Smooth muscle cell (in vitro differentiated cells): ENCODE data around the gene SLC35B3. TPM values are rescaled to one million over a fixed set of nuclear protein-coding genes. Genes with fewer than 3 reads are reported as not detected.

Source experiments
- DNase-seq: peaks from one replicate; lab custom pipeline; 2025; ENCODE audit not compliant: unreplicated experiment; lab: John Stamatoyannopoulos, UW
- H2AFZ ChIP-seq: fragments of 200-600 bp; sonication (generic); 2 replicates; pipeline ENCODE4 v1.6.0; 2016; ENCODE audit warnings: antibody characterized with exemption, low read depth, mild to moderate bottlenecking
- H3F3A ChIP-seq: fragments of 200-600 bp; sonication (generic); 2 replicates; pipeline ENCODE4 v1.6.0; 2017; ENCODE audit warnings: antibody characterized with exemption, low read depth
- H3K27ac ChIP-seq: fragments of 200-600 bp; sonication (generic); 2 replicates; pipeline ENCODE4 v1.5.1; 2016; ENCODE audit warnings: low read depth, mild to moderate bottlenecking
- H3K27me3 ChIP-seq: fragments of 200-600 bp; sonication (generic); 2 replicates; pipeline ENCODE4 v1.6.1; 2016; ENCODE audit warnings: low read depth, mild to moderate bottlenecking
- H3K36me3 ChIP-seq: fragments of 200-600 bp; sonication (generic); 2 replicates; pipeline ENCODE4 v1.5.1; 2016; ENCODE audit warnings: low read depth
- H3K4me1 ChIP-seq: fragments of 200-600 bp; sonication (generic); 2 replicates; pipeline ENCODE4 v1.5.1; 2016; ENCODE audit warnings: low read depth
- H3K4me2 ChIP-seq: fragments of 200-600 bp; sonication (generic); 2 replicates; pipeline ENCODE4 v1.6.0; 2016; ENCODE audit warnings: mild to moderate bottlenecking
- H3K4me3 ChIP-seq: fragments of 200-600 bp; sonication (generic); 2 replicates; pipeline ENCODE4 v1.5.1; 2016; ENCODE audit warnings: mild to moderate bottlenecking
- H3K79me2 ChIP-seq: fragments of 200-600 bp; sonication (generic); 2 replicates; pipeline ENCODE4 v1.6.0; 2016; ENCODE audit warnings: low read depth, mild to moderate bottlenecking
- H3K9ac ChIP-seq: fragments of 200-600 bp; sonication (generic); 2 replicates; pipeline ENCODE4 v1.6.0; 2016; ENCODE audit warnings: low read depth
- H3K9me3 ChIP-seq: fragments of 200-600 bp; sonication (generic); replicated peaks from 2 replicates; pipeline ENCODE4 v1.5.1; 2016; ENCODE audit warnings: low read depth
- H4K20me1 ChIP-seq: fragments of 200-600 bp; sonication (generic); 2 replicates; pipeline ENCODE4 v1.6.0; 2016; ENCODE audit warnings: low read depth
- WGBS: methylation state at CpG from one replicate; pipeline ENCODE4 v1.1.7; 2016; ENCODE audit warnings: low lambda C conversion rate; 5-methylcytosine and 5-hydroxymethylcytosine counted together
- polyA plus RNA-seq: library from polyadenylated mRNA; unstranded; fragments of >200 nt; fragmentation: Nextera tagmentation; extraction: Ambion mirVana; gene quantifications from 2 replicates; pipeline ENCODE4 v1.2.1, GENCODE V29; 2016
- total RNA-seq: library from RNA; depleted of rRNA; stranded (reverse); fragments of >200 nt; gene quantifications from 2 replicates; pipeline ENCODE4 v1.2.3, GENCODE V29; 2014
- TF ChIP-seq, protein P1 (sequence below): fragments of 200-600 bp; sonication (generic); IDR thresholded peaks from 2 replicates; pipeline ENCODE4 v1.5.1; 2017; ENCODE audit warnings: borderline replicate concordance, mild to moderate bottlenecking, antibody characterized with exemption; ENCODE audit not compliant: insufficient read depth, poor library complexity, severe bottlenecking

SLC35B3 gene
- total and polyA plus RNA-seq, 2 experiments from 2014 or later: 24.2 to 24.5 TPM

DNA sequence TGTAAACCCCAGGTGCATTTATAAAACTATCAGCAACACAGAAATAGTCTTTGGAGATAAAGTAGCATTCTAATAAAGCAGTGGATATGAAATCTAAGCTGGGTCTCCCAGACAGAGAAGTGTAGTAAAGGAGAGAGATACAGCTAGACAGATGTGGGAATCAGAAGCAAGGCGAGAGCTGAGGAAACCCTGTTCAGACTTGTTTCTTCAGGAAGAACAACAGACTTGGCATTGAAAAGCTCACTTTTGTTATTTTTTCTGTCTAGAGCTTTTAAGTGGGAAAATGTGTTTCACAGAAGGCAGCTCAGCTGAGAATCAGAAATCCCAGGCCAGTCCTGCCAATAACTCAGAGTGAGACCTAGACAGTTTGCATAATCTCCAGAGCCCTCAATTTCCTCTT lies 52.9 kb downstream of the SLC35B3 start:
- H4K20me1 ChIP-seq: no peaks in the 10 kb centered on the region

DNA sequence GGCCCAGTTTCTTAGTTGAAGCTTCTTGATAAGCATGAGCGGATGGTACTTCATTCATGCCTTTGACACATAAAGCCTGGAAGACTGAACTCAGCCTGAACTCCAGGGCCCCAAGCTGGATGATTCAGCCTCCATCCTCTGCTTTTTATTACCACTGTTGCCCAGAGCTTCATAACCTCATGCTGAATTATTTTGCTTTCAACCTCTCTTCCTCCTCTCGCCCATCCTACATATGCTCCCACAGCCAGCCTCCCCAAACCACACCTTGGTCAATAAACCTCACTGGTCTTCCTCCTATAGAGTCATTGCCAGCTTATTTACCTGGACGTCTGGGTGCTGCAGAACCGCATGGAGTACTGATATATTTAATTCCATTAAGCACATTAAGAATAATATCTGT lies 59.4 kb downstream of the SLC35B3 start:
- Histone ChIP-seq H2AFZ (no peak overlapping the region), H3K36me3 (no peaks in the 10 kb centered on the region), H3K4me2 (no peak overlapping the region), H3K9me3 (no peaks in the 10 kb centered on the region), H4K20me1 (no peaks in the 10 kb centered on the region), H3K27ac (no peak overlapping the region), H3K27me3 (no peaks in the 10 kb centered on the region), H3K79me2 (no peaks in the 10 kb centered on the region), H3K9ac (no peak overlapping the region), H3K4me3 (no peak overlapping the region), H3K4me1 (no peaks in the 10 kb centered on the region), H3F3A (no peaks in the 10 kb centered on the region)
- 84% methylated on average over 4 of the region's 4 CpGs for WGBS
- DNase-seq: no peak
- TF ChIP-seq, protein P1, sequence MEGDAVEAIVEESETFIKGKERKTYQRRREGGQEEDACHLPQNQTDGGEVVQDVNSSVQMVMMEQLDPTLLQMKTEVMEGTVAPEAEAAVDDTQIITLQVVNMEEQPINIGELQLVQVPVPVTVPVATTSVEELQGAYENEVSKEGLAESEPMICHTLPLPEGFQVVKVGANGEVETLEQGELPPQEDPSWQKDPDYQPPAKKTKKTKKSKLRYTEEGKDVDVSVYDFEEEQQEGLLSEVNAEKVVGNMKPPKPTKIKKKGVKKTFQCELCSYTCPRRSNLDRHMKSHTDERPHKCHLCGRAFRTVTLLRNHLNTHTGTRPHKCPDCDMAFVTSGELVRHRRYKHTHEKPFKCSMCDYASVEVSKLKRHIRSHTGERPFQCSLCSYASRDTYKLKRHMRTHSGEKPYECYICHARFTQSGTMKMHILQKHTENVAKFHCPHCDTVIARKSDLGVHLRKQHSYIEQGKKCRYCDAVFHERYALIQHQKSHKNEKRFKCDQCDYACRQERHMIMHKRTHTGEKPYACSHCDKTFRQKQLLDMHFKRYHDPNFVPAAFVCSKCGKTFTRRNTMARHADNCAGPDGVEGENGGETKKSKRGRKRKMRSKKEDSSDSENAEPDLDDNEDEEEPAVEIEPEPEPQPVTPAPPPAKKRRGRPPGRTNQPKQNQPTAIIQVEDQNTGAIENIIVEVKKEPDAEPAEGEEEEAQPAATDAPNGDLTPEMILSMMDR: no peak

More for the DNA sequence above, 52.9 kb downstream of the SLC35B3 start:
- H3K36me3 ChIP-seq: no peaks in the 10 kb centered on the region
- no peaks in the 10 kb centered on the region for H3K9me3 ChIP-seq
- TF ChIP-seq, protein P1: no peak
- no peaks in the 10 kb centered on the region for H3K4me1 ChIP-seq
- no peak overlapping the region for H3K27ac ChIP-seq
- H3K27me3 ChIP-seq: no peaks in the 10 kb centered on the region
- H2AFZ ChIP-seq: no peak overlapping the region
- peak overlapping the region; percentile 2 for H3K4me2 ChIP-seq
- WGBS: 52% methylated on average over 1 of the region's 1 CpG
- H3K4me3 ChIP-seq: no peak overlapping the region
- DNase-seq: no peak
- no peak overlapping the region for H3K9ac ChIP-seq
- H3F3A ChIP-seq: no peaks in the 10 kb centered on the region
- H3K79me2 ChIP-seq: no peaks in the 10 kb centered on the region
